ENCODE data around the gene SPTLC2.
"Not testable (repeated sequence)": the region's sequence is repeated elsewhere in the genome, so short reads cannot be mapped to it uniquely, and the experiment has no call there.

SPTLC2 gene

GRCh38 chr14:77544571-77544970 lies 71.9 kb downstream of the SPTLC2 start:
- DNase-seq = no peak

DNA sequence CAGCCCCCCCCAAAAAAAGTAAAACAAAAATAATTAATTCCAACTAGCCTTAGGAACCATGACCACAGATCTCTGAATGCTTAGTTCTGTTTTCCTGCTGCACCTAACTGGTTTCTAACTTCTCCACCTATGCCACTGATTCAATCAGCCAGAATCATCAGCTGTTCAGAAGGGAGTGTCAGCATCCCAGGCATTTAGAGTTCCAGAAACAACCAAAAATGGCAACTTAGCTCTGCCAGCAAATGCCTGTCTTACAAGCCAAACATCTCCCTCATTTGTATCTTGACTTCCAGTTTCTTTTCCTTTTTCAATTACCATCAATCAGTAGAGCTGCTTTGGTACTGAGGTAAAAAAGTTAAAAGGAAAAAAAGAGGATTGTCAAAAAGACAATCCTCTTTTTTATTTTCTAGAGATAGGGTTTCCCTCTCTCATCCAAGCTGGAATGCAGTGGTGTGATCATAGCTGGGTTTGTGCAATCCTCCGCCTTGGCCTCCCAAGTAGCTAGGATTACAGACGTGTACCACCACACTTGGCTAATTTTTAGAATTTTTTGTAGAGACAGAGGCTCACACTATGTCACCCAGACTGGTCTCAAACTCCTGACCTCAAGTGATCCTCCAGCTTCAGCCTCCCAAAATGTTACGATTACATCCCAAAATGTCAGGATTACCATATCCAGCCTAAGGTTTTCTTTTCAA lies 72.7 kb downstream of the SPTLC2 start:
- DNase-seq = no peak

DNA sequence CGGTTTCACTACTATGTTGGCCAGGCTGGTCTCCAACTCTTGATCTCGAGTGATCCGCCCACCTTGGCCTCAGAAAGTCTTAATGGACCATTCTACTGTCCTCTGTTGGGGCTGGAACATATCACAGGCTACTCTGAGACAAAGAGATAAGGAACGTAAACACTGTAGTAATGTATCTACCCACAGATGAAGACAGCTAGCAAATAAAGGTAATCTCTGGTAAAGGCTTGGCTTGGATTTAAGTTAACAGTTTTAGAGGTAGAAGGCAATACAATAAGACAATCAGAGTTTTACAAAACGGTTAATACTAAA lies 73.2 kb downstream of the SPTLC2 start:
- DNase-seq = no peak

DNA sequence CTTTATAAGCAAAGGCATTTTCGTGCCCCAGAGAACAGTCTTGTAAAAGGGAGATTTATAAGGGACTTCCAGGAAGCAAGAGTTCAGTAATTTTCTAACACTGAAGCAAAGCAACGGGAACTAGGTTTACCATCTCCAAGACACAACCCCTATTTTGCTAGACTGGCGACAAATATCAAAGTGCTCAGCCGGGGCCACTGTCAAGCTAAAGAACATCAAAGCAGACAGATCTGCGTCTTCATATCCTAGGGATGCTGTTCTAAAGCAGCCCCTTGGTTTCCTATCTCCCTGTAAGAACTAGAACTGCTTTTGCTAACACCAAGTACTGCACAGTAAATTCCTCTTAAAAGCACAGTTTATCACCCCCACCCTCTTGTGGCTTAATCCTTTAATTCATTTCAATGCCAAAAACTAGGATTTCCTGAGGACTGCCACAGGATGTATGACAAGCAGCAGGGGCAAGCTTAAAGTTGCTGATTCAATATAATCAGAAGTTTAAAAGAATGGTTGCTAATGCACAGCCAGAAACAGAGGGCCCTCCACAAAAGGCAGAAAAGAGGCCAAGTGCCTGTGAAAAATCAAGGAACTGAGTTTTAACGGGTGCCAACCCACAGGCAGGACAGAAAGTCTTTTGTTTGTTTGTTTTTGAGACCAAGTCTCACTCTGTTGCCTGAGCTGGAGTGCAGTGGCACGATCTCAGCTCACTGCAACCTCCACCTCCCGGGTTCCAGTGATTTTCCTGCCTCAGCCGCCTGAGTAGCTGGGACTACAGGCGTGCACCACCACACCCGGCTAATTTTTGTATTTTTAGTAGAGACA lies 73.8 kb downstream of the SPTLC2 start:
- DNase-seq = no peak

DNA sequence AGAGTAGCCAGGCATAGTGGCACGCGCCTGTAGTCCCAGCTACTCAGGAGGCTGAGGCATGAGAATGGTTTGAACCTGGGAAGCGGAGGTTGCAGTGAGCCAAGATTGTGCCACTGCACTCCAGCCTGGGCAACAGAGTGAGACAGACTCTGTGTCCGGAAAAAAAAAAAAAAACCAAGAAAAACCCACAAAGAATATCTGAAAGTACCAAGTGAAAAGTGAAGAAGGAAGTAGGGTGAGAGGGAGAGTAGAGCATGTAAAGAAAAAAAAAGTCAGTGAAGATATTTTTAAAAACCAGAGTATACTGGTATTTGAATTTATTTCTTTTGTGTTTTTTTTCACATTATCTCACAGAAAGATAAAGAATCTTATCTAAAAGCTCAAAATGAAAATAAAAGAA lies 74.5 kb downstream of the SPTLC2 start:
- DNase-seq = no peak

DNA sequence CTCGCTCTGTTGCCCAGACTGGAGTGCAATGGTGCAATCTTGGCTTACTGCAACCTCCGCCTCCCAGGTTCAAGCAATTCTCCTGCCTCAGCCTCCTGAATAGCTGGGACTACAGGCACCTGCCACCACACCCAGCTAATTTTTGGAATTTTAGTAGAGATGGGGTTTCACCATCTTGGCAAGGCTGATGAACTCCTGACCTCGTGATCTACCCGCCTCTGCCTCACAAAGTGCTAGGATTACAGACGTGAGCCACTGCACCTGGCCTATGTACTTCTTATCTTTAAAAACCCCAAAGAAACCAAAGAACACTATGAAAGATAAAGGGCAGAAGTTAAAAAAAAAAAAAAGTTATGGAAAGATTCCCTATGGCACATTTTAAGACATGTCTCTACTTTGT lies 79.5 kb downstream of the SPTLC2 start:
- not testable (repeated sequence) for DNase-seq

DNA sequence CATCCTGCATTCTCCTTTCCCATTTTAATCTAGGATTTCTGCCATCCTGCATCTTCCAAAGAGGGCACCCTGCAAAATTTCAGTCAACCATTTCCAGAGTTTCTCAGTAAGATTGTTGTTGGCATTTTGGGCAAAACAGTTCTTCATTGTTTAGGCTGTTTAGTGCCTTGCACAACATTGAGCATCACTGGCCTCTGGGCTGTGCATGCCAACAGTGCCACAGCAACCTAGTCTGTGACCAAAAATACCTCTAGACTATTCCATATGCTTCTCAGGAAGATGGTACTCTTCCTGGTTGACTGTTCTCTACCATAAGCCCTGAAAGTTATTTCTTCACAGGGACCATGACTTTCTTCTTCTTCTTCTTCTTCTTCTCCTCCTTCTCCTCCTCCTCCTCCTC lies 85.4 kb downstream of the SPTLC2 start:
- DNase-seq = no peak

DNA sequence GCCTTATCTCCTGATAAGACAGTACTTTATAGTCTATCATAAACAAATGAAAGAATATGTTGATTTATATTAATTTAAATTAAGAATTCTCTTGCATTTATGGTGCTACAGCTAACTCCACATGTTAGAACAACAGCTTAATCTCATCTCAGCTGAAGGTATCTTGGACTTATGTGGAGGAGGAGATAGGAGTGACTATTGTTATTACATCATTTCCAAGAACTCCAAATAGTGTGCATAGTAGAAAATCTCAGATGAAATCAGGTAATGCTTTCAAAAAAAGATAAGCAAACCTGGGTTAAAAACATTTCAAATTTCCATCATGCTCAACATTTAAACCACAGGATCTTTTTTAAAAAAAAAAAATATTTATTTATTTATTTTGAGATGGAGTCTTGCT lies 86.5 kb downstream of the SPTLC2 start:
- no peak for DNase-seq

GRCh38 chr14:77529213-77529612 lies 87.2 kb downstream of the SPTLC2 start:
- DNase-seq = no peak

- not testable (repeated sequence) for DNase-seq
Measured at GRCh38 chr14:77528701-77529100, 87.7 kb downstream of the SPTLC2 start.

GRCh38 chr14:77526266-77526665 lies 90.2 kb downstream of the SPTLC2 start:
- DNase-seq = no peak

GRCh38 chr14:77524536-77524935 lies 91.9 kb downstream of the SPTLC2 start:
- DNase-seq = no peak

DNA sequence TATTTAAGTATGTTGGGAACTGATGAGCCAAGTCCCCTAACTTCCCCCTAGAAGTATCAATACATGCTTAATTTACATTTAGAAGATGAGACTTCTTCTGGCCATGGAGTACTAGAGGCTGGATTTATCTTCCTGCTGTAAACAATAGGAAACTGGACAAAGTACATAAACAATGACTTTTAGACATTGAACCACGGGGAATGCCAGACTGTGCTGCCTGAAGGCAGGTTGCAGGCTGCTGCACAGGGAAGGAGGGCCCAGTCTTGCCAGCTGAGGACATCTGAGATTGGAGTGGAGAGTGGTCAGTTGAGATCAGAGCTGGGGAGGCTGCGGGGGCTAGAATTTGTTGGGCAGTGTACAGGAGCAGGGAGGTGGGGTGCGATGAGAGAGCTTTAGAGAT lies 93.3 kb downstream of the SPTLC2 start:
- DNase-seq = no peak

DNA sequence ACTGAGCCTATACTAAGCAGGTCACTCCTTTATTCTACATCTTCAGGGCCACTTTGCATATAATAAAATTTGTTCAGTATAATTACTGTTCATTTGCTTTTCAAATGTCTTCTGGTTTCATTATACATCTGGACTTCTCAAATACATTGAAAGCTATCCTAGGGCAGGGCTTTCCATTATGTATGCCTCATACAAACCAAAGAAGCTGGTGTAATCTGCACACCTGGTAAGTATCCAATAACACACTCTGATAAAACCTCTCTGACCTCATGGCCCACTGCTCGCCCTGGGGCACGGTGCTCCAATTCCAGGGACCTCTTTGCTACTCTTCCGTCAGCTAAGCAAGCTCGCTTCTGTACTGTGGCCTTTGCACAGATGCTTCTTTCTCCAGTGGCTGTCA lies 95.9 kb downstream of the SPTLC2 start:
- no peak for DNase-seq

GRCh38 chr14:77516126-77516525 lies 100.3 kb downstream of the SPTLC2 start:
- no peak for DNase-seq

- no peak for DNase-seq
Measured at GRCh38 chr14:77511486-77512162, 104.8 kb downstream of the SPTLC2 start.

- DNase-seq = no peak
Measured at GRCh38 chr14:77509366-77509765, 107.1 kb downstream of the SPTLC2 start.

DNA sequence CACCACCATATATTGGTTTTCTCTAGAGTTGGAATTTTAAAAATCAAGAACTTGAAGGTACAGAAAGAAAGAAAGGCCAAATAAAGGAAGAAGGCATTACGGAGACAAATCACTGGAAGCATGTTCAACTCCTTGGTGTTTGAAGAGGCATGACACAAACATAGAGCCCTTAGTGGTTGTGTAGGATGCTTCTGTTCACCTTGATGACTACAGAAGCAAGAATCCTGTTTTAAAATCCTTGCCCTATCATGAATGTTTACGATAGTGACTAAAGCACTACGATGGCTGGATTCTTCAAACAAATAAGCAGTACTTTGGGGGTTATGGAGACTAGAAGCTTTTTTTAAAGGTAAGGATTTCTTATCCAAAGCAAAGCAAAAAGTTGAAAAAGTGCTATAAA lies 107.6 kb downstream of the SPTLC2 start:
- no peak for DNase-seq

DNA sequence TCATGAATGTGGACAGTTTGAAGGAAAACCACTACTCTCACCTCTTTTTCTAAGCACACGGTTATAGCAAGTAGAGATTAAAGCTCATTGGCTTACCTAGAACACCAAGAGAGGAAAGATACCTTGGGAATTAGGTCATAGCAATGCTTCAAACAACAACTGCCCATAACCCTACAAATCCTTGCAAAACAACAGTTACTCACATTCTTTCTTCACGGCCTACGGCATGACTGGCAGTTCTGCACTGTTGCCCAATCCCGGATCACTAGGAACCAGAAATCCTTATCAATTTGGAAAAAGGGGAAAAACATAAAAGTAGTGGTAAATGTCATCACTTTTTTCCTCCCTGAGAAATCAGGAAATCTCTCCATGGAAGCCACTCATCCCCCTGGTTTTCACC lies 108.2 kb downstream of the SPTLC2 start:
- no peak for DNase-seq

GRCh38 chr14:77507762-77508161 lies 108.7 kb downstream of the SPTLC2 start:
- no peak for DNase-seq

DNA sequence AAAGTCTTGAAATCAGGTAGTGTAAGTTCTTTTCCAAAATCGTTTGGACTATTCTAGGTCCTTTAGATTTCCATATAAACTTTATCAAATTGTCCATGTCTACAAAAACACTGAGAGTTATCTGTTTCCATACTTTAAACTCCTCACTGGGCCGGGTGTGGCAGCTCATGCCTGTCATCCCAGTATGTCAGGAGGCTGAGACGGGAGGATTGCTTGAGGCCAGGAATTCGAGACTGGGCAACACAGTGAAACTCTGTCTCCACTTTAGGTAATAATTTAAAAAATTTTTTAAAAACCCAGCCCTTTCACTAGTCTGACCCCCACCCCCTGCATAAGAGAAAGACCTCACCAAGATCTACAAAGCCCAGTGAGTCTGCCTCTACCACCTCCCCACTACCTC lies 111.4 kb downstream of the SPTLC2 start:
- no peak for DNase-seq

GRCh38 chr14:77503138-77503537 lies 113.3 kb downstream of the SPTLC2 start:
- no peak for DNase-seq

- no peak for DNase-seq
Measured at GRCh38 chr14:77502109-77502782, 114.2 kb downstream of the SPTLC2 start.

Data from DMS 273 treated with DMSO at 0.1 percent for 48 hours (cell line).